Kidney tubule cell (primary cell): ENCODE data around the gene DTX3.

Source experiments
- DNase-seq: peaks from one replicate; pipeline ENCODE4 v3.0.0-alpha.2; 2018; ENCODE audit warnings: low spot score

The DTX3 gene

DNA sequence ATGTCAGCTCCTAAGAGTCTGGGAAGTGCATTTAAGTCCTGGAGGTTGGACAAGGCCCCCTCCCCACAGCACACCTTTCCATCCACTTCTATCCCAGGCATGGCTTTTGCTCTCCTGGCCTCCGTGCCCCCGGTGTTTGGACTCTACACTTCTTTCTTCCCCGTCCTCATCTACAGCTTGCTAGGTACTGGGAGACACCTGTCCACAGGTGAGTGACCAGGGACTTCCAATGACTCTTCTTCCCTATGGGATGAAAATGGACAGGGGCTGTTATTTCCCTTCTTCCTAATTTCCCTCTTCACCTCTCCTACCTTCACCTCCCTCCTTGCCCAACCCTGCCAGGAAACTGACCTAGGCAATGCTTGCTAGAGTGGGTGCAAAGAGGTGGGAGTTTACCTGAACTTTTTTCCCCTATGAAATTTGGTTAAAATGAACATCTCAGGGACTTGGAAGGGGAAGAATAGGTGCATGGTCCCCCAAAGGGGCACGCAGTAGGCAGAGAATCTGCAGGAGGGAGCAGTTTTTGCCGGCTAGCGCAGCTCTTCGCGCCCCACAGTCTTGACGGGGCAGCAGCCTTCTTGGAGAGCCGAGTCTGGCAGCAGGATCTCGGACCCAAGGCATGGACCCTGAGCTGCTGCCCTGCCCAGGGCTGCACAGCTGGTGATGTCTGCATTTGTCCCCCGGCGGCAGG lies 15.8 kb downstream of the DTX3 start:
- no peak for DNase-seq

DNA sequence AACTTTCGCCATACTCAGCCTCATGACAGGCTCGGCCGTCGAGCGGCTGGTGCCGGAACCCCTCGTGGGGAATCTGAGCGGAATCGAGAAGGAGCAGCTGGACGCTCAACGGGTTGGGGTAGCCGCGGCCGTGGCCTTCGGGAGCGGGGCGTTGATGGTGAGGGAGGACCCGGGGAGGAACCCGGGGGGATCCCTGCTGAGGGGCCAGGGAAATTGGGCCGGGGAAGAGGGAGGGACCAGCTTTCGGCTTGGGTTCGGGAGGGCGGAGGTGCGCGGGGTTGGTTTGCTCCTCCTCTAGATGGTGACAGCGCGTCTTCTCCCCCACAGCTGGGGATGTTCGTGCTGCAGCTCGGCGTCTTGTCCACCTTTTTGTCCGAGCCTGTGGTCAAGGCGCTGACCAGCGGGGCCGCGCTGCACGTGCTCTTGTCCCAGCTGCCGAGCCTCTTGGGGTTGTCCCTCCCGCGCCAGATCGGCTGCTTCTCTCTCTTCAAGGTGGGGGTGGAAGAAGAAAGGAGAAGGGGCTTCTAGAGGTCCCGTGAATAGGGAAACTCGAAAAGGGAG lies 16.4 kb downstream of the DTX3 start:
- DNase-seq, result no peak

GRCh38 chr12:57621497-57622292 lies 17.1 kb downstream of the DTX3 start:
- DNase-seq, result peak; percentile 26

DNA sequence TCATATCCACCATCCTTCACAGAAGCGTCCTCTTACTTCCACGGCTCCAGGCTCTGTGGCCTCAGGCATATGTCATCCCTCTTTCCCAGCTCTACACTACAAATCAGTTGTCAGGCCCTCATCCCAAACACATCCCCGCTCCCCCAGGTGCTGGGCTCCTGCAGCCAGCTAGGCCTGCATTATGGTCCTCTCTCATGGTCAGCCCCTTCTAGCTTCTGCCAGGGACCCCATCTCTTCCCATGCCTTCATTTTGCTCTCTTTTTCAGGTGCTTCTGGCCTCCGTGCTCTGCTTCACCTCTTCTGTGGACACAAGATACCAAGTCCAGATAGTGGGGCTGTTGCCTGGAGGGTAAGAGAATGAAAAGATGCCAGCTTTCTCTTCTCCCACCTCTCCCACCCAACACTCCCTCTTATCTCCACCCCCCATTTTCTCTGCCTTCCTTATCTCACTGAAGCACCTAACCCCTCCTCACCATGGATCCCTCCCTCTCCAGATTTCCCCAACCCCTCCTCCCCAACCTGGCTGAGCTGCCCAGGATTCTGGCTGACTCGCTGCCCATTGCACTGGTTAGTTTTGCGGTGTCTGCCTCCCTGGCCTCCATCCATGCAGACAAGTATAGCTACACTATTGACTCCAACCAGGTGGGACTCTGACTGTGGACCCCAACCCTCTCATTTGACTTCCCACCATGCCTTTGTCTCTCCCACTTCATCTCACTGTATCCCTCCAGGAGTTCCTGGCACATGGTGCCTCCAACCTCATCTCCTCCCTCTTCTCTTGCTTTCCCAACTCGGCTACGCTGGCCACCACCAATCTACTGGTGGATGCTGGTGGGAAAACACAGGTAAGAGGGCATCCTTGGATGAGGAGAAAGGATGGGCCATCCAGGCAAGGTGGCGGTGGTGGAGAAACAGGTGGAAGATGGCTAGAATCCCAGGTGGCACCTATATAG lies 17.9 kb downstream of the DTX3 start:
- no peak for DNase-seq

GRCh38 chr12:57623385-57623784 lies 18.8 kb downstream of the DTX3 start:
- no peak for DNase-seq

GRCh38 chr12:57623811-57624390 lies 19.3 kb downstream of the DTX3 start:
- DNase-seq, result no peak

DNA sequence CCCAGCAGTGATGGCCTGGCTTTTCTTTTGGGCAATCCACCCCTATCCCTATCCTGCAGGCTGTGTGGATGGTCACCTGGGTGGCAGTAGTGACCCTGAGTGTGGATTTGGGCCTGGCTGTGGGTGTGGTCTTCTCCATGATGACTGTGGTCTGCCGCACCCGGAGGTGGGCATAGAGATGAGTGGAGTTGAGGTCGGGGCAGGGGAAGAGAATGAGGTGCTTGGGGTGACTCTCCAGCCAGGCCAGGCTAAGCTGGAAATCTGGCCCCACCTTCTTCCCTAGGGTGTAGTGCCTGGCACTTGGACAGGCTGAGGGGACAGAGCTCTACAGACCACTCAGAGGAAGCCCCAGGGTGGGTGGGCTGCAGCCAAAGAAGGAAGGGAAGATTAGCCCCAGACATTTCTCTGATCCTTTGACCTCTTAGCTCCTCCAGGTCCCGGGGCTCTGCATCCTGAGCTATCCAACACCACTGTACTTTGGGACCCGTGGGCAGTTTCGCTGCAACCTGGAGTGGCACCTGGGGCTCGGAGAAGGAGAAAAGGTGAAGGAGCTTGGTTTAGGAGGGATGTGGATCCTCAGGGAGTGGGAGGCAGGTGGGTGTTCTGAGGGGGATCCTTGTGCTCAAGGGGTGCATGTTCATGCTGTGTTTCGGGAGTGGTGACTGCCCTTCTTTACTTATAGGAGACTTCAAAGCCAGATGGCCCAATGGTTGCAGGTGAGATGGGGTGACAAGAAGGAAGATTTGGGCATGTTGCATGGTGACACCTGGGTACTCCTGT lies 20.0 kb downstream of the DTX3 start:
- no peak for DNase-seq

GRCh38 chr12:57625261-57626032 lies 20.8 kb downstream of the DTX3 start:
- DNase-seq, result no peak

GRCh38 chr12:57626111-57626920 lies 21.7 kb downstream of the DTX3 start:
- DNase-seq, result no peak

- DNase-seq, result no peak
Measured at GRCh38 chr12:57626921-57627445, 22.4 kb downstream of the DTX3 start.

GRCh38 chr12:57627501-57628279 lies 23.1 kb downstream of the DTX3 start:
- no peak for DNase-seq

- no peak for DNase-seq
Measured at GRCh38 chr12:57628280-57629191, 23.9 kb downstream of the DTX3 start.

- no peak for DNase-seq
Measured at GRCh38 chr12:57629897-57630471, 25.4 kb downstream of the DTX3 start.

GRCh38 chr12:57630891-57631433 lies 26.3 kb downstream of the DTX3 start:
- DNase-seq, result no peak

- no peak for DNase-seq
Measured at GRCh38 chr12:57631566-57632072, 27.0 kb downstream of the DTX3 start.
